Natural killer cell (primary cell): ENCODE measurements around the gene COL8A1. TPM values are rescaled to one million over a fixed set of nuclear protein-coding genes. Genes with fewer than 3 reads are reported as not detected.

Experiments used
- ATAC-seq, 3 donors: fragments of 150-1000 bp in 2 of 3; fragments of 200-7000 bp in 1 of 3; cut with Tn5 transposase; 1 replicate in 1 of 3; 2 replicates in 2 of 3; pipeline ENCODE4 v1.10.0; 2021; ENCODE audit warnings: mild to moderate bottlenecking in 2 of 3, moderate library complexity in 2 of 3
- DNase-seq, 2 donors: peaks; one replicate each; pipeline versions ENCODE4 v3.0.0 to v3.0.0-alpha.2; 2013 to 2021; ENCODE audit warnings: mixed read lengths in 1 of 2
- H3K27ac ChIP-seq: one replicate; pipeline ENCODE4 v1.5.1; 2013; ENCODE audit warnings: mild to moderate bottlenecking, low read length
- H3K27me3 ChIP-seq: one replicate; pipeline ENCODE4 v1.6.1; 2013; ENCODE audit warnings: low read length; ENCODE audit not compliant: control insufficient read depth, insufficient read depth
- H3K36me3 ChIP-seq: one replicate; pipeline ENCODE4 v1.6.1; 2013; ENCODE audit warnings: low read length; ENCODE audit not compliant: control insufficient read depth, insufficient read depth
- H3K4me1 ChIP-seq: one replicate; pipeline ENCODE4 v1.6.1; 2013; ENCODE audit warnings: low read length; ENCODE audit not compliant: control insufficient read depth, insufficient read depth
- H3K4me3 ChIP-seq: one replicate; pipeline ENCODE4 v1.5.1; 2013; ENCODE audit warnings: low read length
- H3K9me3 ChIP-seq: one replicate; pipeline ENCODE4 v1.6.1; 2013; ENCODE audit warnings: low read length; ENCODE audit not compliant: control insufficient read depth, insufficient read depth
- H3K27ac Mint-ChIP-seq, 2 donors: one replicate each; pipeline ENCODE4 v1.8.0; 2022; ENCODE audit warnings: mild to moderate bottlenecking in 2 of 2, mixed read lengths in 2 of 2, moderate library complexity in 1 of 2
- H3K27me3 Mint-ChIP-seq, 2 donors: one replicate each; pipeline ENCODE4 v1.8.0; 2022; ENCODE audit warnings: low read depth in 2 of 2, mixed read lengths in 2 of 2
- H3K36me3 Mint-ChIP-seq: one replicate; pipeline ENCODE4 v1.8.0; 2022; ENCODE audit warnings: mixed read lengths
- H3K4me1 Mint-ChIP-seq, 2 donors: one replicate each; pipeline ENCODE4 v1.8.0; 2022; ENCODE audit warnings: mixed read lengths in 2 of 2
- H3K4me3 Mint-ChIP-seq: one replicate; pipeline ENCODE4 v1.8.0; 2022; ENCODE audit warnings: mild to moderate bottlenecking, moderate library complexity, mixed read lengths
- H3K9me3 Mint-ChIP-seq, 2 donors: one replicate each; pipeline ENCODE4 v1.8.0; 2022; ENCODE audit warnings: mixed read lengths in 2 of 2
- CTCF ChIP-seq: fragments of 200-600 bp; IDR thresholded peaks from one replicate; pipeline ENCODE4 v1.8.0; 2022; ENCODE audit warnings: antibody characterized with exemption
- WGBS: methylation state at CpG from one replicate; pipeline ENCODE4 v1.1.7; 2013; ENCODE audit warnings: missing lambda C conversion rate; ENCODE audit not compliant: insufficient coverage; 5-methylcytosine and 5-hydroxymethylcytosine counted together
- intact Hi-C: fragments of 100-400 bp; cut with micrococcal nuclease; formaldehyde crosslinking; loops from one replicate; pipeline ENCODE4 v1.14.2; 2022
- total RNA-seq, 4 donors: library from RNA; stranded (reverse); fragments of 120-200 nt in 1 of 4; gene quantifications; one replicate each; pipeline versions ENCODE4 v1.2.3 to v1.2.4, GENCODE V29; 2013 to 2022

COL8A1 gene
- total RNA-seq, 3 donors from 2014 or later (not counting 1 experiment from before 2014, with no cell fraction given), result 0.12 to 0.23 TPM; not detected in 1

GRCh38 chr3:99683465-99683864 is 45.1 kb downstream of the COL8A1 start:
- intact Hi-C loops, result no loop called here
- Histone ChIP-seq H3K4me3 (no peak overlapping the region), H3K27me3 (no peaks in the 10 kb centered on the region), H3K4me1 (no peaks in the 10 kb centered on the region), H3K9me3 (no peaks in the 10 kb centered on the region), H3K36me3 (no peaks in the 10 kb centered on the region), H3K27ac (no peak overlapping the region)
- WGBS, result 100% methylated on average over 1 of the region's 1 CpG
- Mint-ChIP-seq H3K27me3 (peaks cover 0 to 7% of the 10 kb centered on the region in 2 donors), H3K4me1 (no peaks in the 10 kb centered on the region), H3K36me3 (no peaks in the 10 kb centered on the region), H3K27ac (no peak overlapping the region), H3K4me3 (no peak overlapping the region), H3K9me3 (no peaks in the 10 kb centered on the region)
- TF ChIP-seq CTCF, result no peak
- ATAC-seq (no peak), DNase-seq (no peak)

GRCh38 chr3:99683876-99684275 is 45.5 kb downstream of the COL8A1 start:
- H3K36me3 Mint-ChIP-seq, result no peaks in the 10 kb centered on the region
- intact Hi-C loops, result no loop called here
- H3K4me1 Mint-ChIP-seq, result no peaks in the 10 kb centered on the region
- Histone ChIP-seq H3K4me1 (no peaks in the 10 kb centered on the region), H3K27me3 (no peaks in the 10 kb centered on the region), H3K27ac (no peak overlapping the region), H3K4me3 (no peak overlapping the region), H3K9me3 (no peaks in the 10 kb centered on the region), H3K36me3 (no peaks in the 10 kb centered on the region)
- no peak overlapping the region for H3K27ac Mint-ChIP-seq
- TF ChIP-seq CTCF, result no peak
- WGBS, result 89% methylated on average over 3 of the region's 3 CpGs
- DNase-seq, result no peak
- no peak for ATAC-seq
- H3K27me3 Mint-ChIP-seq, result peaks cover 0 to 9% of the 10 kb centered on the region in 2 donors
- no peak overlapping the region for H3K4me3 Mint-ChIP-seq
- no peaks in the 10 kb centered on the region for H3K9me3 Mint-ChIP-seq

- no peaks in the 10 kb centered on the region for H3K4me1 ChIP-seq
- H3K36me3 ChIP-seq, result no peaks in the 10 kb centered on the region
- Mint-ChIP-seq H3K4me3 (no peak overlapping the region), H3K4me1 (no peaks in the 10 kb centered on the region), H3K27ac (no peak overlapping the region), H3K36me3 (no peaks in the 10 kb centered on the region), H3K27me3 (peaks cover 0 to 9% of the 10 kb centered on the region in 2 donors), H3K9me3 (no peaks in the 10 kb centered on the region)
- 100% methylated on average over 2 of the region's 4 CpGs for WGBS
- no peaks in the 10 kb centered on the region for H3K9me3 ChIP-seq
- DNase-seq (no peak), ATAC-seq (no peak)
- intact Hi-C loops, result no loop called here
- no peak overlapping the region for H3K4me3 ChIP-seq
- H3K27ac ChIP-seq, result no peak overlapping the region
- no peak for TF ChIP-seq CTCF
- no peaks in the 10 kb centered on the region for H3K27me3 ChIP-seq
Observed at GRCh38 chr3:99684644-99685043, 46.2 kb downstream of the COL8A1 start.

GRCh38 chr3:99686469-99686868 is 48.1 kb downstream of the COL8A1 start:
- DNase-seq, result no peak
- H3K4me3 ChIP-seq, result no peak overlapping the region
- H3K4me1 ChIP-seq, result no peaks in the 10 kb centered on the region
- Mint-ChIP-seq H3K9me3 (no peaks in the 10 kb centered on the region), H3K4me3 (no peak overlapping the region), H3K27me3 (peaks cover 0 to 9% of the 10 kb centered on the region in 2 donors), H3K4me1 (no peaks in the 10 kb centered on the region), H3K27ac (no peak overlapping the region), H3K36me3 (no peaks in the 10 kb centered on the region)
- intact Hi-C loops, result no loop called here
- 50% methylated on average over 1 of the region's 1 CpG for WGBS
- no peaks in the 10 kb centered on the region for H3K36me3 ChIP-seq
- no peaks in the 10 kb centered on the region for H3K27me3 ChIP-seq
- TF ChIP-seq CTCF, result no peak
- H3K9me3 ChIP-seq, result no peaks in the 10 kb centered on the region
- ATAC-seq, result no peak
- no peak overlapping the region for H3K27ac ChIP-seq
